Vagina (tissue), 2 donors: Measurements from ENCODE around the gene BNC2.

Experiments
- CTCF ChIP-seq, 3 experiments: fragments of 450-650 bp in 2 of 3; fragments of 200-600 bp in 1 of 3; sonication (generic) in 1 of 3; IDR thresholded peaks; one replicate each; pipeline ENCODE4 v1.5.1; 2017 to 2019; ENCODE audit warnings: antibody characterized with exemption in 3 of 3, mild to moderate bottlenecking in 2 of 3, moderate library complexity in 2 of 3
- POLR2A ChIP-seq, 2 donors: fragments of 450-650 bp; IDR thresholded peaks; one replicate each; pipeline ENCODE4 v1.6.1; 2017; ENCODE audit warnings: antibody characterized with exemption in 2 of 2, mild to moderate bottlenecking in 2 of 2, moderate library complexity in 2 of 2

GRCh38 chr9:16816011-16816410 is 54.5 kb downstream of the BNC2 start:
- TF ChIP-seq CTCF (IDR thresholded peaks at IDR 0.05): no peak
- no peak for TF ChIP-seq POLR2A (IDR thresholded peaks at IDR 0.05)
